GM19438 (cell line): ENCODE results near the gene PDZRN3.
"Not testable (repeated sequence)": the region's sequence is repeated elsewhere in the genome, so short reads cannot be mapped to it uniquely, and the experiment has no call there.

ENCODE experiments used
- ATAC-seq: cut with Tn5 transposase; IDR thresholded peaks from one replicate; pipeline ENCODE4 v1.9.1; 2021; ENCODE audit warnings: low read depth; ENCODE audit not compliant: unreplicated experiment

Gene PDZRN3

DNA sequence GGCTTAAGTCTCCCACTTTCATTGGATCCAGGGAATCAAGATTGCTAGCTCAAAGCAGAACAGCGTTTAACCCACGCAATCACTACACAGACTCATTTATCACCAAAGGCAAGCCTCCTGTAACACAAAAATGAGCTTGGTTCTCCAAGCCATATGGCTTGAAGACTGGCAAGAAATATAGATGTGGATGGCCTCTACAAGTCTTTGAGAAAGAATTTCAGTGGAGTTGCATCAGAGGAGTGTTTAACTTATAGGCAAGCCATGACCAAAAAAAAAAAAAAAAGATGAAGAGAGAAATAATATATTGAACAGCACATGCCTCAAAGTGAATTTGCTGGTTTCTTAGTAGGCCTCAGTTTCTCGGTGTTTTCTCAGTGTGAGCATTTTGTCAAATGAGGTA is 27.3 kb downstream of the PDZRN3 start:
- ATAC-seq: no peak

DNA sequence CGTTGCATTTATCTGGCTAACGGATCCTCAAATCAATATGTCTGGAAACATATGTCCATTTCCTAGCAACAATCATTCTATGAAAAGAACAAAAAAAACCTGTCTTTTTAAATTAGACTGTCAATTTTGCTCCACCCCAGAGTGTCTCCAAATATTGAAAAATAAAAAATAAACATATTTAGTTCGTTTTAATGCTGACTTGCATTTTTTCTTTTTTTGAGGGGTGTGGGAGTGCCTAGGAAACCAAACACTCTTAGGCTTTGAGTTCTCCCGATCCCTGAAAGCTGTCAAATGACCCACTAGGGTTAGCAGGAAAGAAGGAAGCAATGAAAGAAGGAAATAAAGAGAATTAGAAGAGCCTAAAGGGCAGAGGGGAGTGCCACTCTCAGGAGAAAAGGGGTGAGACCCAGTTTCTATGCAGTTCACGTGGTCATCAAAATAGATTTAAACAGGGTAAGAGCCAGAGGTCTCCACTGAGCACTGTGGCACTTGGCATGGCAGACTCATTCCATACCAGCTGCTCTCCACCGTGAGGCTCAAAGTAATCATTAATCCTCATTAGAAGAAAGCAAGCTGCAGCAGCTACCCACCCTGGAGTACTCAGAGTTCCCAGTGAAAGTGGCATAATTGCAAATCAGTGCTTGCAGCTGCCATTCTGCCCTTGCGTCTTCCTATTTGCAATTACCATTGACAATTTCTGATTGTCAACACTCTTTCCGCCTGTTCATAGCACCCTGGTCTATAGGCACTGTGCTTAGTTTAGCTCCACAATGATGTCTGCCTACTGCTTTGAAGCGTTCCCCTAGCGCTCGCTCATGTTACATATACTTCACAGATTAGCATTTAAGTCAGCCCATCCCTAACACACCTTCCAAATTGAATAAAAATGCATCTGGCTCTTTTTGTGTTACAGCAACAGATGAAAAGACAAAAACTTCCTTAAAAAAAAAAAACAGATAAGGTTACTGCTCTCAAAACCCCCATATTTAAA is 32.3 kb downstream of the PDZRN3 start:
- ATAC-seq: no peak

DNA sequence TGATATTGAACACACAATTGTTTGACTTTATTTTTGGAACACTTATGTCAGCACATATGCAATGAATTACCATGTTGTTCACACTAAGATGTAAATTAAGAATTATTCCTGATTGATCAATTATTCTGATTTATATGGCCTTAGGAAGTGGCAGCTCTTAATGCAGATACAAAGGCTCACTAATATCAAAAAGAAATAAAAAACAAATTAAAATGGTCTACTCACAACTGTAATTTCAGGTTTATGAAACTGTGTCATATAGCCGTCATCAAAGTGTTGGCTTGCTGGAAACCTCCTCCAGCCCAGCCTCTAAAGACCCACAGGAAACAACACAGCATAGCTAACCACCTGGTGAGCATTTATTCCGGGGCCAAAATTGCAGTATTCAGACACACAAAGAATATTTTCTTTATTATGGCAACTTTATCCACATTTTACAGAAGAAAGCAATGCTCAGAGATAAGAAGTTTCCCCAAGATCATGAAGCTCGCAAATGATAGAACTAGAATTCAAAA is 33.4 kb downstream of the PDZRN3 start:
- ATAC-seq: no peak

DNA sequence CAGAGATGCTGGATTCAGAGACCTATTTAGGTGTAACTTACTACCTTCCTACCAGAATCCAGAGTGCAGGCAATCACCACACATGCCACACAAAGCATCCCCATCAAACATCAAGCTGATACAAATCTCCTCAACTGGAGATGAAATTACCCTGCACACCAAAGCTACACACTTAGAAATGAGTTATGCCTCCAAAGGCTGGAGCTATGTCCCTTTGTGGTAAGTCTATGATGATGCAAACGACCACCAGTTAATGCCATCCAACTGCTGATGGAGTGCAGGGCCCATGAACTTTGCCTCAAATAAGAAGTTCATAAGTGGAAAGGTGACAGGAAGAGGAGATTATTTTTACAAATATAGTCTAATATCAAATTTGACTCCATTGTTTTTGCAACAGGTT is 38.1 kb downstream of the PDZRN3 start:
- ATAC-seq: no peak

DNA sequence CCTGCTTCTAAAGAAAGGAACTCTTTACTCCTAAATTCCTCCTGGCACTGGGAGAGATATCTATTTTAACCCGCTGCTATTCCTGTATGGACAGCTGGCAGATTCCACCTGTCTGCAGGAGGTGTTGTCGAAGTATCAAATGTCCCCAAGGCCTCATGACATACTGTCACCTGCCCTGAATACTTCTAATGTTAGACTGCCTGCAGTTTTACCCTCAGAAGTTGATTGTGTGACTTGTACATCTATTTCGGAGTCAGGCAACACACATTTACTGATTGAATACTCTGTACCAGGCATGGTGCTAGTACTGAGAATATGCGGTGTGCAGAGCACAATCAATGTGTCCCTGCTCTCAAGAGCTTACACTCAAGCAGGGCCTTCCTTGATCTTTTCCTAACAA is 38.6 kb downstream of the PDZRN3 start:
- no peak for ATAC-seq

DNA sequence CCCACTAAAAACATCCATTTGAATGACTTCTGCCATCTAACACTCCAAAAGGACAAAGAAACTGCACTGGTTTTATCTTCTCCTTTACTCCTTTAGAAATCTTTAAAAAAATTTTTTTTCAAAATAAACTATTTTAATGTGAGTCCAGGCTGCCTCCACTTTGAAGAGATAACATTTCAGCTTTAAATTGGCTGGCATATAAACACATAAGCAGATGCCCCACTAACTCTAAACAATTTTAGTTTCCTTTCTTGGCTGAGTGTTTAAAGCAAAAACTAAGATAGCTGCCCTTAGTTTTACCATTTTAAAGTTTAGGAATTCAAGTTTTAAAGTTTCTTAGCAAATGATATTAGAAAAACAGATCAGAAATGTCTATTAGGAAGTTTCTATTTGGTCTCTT is 39.9 kb downstream of the PDZRN3 start:
- no peak for ATAC-seq

DNA sequence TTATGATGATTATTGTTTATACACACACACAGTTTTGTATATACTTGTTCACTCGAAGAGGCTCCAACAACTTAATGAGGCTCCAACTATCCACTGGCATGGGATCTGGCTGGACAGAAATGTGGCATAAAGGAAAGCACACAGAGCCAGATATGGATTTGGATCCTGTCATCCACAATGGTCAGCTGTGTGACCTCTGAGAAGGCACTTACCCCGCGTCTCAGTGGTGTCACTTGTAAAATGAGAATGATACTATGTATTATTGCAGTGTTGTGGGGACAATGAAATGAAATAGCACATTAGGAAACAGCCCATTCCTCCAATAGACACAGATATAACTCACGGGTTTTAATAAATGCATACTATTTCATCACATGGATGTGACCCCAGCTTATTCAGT is 42.2 kb downstream of the PDZRN3 start:
- ATAC-seq: no peak

DNA sequence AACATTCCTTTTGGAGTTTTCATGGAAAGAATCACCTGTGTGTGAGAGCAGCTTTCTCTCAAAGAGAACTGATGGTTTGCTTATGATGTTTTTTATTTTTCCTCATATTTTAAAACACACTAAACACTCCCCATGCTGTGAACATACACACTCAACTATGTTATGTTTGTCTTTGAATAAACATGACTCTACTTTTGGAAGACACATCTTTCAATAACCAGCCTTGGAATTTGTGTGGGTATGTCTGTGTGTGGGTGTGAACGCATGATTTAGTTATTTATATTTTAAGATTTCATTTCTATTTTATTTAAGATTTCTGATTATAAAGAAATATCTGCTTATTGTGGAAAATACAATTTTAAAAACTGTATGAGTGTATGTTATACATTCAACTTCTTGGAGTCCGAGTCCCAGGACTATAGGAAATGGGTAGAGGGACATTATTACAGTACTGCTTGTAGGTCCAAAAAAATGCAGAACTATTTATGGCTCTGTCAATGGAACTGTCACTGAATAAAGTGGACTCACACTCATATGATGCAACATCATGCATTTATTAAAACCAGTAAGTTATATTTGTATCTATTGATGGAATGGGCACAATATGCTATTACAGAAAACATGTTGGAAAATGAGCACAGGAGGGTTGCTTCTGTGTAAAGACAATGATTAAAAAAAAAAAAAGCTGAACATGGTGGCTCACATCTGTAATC is 43.5 kb downstream of the PDZRN3 start:
- no peak for ATAC-seq

DNA sequence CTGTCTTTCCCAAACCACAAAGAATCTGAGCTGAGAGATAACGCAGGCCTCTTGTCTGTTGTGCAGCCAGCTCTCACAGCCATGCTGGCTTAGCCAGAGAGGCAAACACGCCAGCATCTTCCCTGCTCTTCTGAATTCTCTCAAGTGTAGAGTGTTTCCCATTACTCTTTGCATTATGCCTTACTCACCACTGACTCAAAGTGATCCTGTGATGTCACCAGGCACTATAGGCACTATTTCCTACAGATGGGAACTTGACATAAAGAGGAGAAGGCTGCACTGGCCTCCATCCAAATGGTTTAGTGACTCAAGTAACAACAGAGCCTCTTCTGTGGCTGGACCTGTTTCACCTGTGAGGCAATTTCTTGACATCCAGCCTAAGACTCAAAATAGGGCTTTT is 44.4 kb downstream of the PDZRN3 start:
- ATAC-seq: no peak

DNA sequence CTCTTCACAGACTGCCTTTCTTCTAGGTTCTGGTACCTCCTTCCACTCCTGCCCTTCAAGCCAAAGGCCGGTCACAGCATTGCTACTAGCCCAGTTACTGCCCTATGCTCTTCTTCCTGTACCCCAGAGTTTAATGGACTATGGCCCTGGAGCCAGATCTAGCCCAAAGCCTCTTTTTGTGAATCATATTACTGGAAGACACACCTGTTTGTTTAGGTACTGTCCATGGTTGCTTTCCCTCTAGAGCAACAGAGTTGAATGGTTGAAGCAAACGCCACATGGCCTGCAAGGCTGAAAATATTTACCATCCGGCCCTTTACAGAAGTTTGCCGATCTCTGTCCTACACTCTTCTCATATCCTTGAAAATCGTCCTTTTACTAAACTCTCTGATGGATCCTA is 47.0 kb downstream of the PDZRN3 start:
- ATAC-seq: no peak

DNA sequence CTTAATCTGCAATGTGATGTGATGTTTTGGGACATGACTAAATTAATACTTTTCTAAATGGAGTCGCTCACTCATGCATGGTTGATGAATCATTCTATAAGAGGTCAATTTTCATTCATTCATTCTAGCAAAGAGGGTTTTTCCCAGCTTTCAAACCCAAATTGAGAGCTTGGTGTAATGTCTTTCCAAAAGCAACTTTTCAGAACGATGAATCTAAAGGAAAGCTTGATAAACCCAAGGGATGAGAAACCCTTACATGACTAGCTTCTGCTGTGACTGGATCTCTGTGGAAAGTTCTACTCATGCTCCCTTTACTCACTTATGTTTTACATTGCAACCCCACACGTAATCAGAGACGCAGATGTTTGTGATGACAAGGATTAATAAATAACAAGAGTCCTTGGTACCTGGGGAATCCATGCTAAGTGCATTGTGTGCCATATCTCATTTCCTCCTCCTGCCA is 47.7 kb downstream of the PDZRN3 start:
- ATAC-seq: no peak

DNA sequence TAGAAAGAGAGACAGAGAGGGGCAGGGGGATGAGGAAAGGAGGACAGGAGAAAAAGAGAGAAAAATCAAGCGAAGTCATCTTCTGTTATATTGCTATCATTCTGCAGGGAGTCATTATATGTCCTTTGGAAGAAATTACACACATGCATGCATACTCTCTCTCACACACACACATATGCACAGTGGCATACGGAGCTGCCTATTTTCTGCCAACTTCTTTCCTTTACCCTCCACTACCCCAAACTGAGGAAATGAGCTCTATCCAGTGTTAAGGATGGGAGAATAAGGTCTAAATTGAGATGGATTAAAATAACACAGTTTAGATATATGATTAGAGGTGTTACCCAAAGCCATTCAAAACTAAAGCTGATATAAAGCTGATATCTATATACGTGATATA is 48.8 kb downstream of the PDZRN3 start:
- ATAC-seq: no peak

DNA sequence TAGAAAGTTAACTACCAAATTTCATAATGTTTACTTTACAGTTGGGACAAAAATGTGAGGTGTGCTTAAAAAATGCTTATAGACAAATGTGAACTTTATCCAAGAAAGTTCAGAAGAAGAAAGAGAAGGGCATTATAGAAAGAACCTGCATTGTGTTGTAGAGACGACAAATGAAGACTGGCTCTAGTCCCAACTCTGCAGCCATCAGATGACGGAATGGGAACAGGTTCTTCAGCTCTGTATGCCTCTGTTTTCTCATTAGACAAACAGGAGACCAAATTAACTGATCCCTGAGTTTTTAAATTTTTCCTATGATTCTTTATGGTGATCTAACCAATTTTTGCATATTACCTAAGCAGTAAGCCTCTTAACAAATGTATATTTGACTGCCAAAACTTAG is 49.2 kb downstream of the PDZRN3 start:
- ATAC-seq: no peak

DNA sequence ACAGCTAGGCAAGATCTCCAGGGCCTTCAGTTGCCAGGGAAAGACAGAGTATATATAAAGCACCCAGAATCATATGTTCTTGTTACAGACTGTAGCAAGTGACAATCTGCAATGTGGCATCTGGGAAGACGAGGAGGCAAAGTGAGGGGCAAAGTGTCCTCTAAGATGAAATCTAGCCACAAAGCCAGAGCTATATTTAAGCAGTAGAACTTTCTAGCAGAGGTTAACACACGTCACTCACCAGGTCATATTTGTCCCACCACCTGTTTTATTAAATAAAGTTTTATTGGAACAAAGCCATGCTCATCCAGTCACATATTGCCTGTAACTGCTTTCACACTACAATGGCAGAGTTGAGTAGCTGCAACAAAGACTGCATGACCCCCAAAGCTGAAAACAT is 51.5 kb downstream of the PDZRN3 start:
- no peak for ATAC-seq

DNA sequence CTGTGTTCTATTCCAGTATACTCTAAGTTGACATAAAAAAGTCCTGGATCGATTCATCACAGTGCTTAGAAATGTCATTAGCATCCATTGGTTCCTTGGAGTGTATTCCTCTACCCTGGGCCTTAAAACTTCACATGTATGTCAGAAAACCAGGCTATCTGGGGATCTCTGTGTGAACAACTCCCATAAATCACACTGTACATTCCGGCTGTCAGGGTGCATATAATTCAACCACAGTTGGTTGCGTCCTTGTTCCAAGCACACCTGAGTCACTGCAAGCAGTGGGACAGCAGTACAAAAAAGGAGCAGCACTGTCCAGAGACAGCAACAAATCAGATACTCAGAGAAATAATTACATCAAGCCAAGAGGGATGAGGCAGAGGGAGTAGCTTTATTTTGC is 52.4 kb downstream of the PDZRN3 start:
- no peak for ATAC-seq

DNA sequence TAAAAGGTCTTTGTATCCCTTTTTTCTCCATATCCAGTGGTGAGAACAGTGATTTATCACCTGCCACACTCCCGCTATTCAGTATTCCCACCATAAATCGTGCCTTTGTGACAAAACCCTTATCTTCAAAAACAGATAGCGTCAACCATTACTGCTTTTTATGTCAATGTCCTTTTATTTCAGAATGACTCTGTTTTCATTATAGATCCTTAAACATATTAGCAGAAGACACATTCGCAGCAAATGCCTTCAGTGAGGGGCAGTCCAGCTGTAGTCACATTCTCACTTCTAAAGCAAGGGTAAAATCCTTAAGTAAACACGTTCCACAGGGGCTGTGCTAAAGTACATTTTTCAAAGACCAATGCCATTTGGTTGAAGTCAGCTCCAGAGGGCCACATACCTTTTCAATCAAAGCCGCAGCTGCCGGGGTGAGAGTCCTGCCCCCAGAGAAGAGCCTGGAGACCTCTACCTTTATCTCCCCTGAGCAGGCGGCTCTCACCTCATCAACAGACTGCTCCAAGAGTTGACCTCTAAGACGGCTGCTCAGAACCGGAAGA is 53.4 kb downstream of the PDZRN3 start:
- ATAC-seq: no peak

DNA sequence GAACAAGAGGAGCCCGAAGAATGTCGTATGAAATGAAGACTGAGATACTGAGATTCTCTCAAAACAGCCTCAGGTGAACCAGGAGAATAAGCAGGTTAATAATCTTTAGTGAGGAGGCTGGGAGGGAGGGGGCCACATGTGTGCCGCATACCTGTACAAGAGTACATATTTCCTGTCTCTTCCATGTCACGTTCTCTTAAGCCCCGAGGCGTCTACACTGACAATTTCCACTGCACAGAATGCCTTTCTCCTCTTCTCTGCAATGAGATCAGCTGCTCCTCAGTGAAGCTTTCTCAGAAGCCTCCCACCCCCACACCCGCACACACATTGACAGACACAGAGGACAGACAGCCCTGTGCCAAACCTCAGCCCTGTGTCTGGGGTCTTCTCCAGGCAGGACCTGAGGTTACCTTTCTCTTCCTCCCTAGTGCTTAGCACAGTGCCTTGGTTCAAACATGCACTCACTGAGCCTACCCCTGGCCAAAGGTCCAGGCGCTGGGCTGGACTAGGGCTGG is 55.4 kb downstream of the PDZRN3 start:
- ATAC-seq: no peak

DNA sequence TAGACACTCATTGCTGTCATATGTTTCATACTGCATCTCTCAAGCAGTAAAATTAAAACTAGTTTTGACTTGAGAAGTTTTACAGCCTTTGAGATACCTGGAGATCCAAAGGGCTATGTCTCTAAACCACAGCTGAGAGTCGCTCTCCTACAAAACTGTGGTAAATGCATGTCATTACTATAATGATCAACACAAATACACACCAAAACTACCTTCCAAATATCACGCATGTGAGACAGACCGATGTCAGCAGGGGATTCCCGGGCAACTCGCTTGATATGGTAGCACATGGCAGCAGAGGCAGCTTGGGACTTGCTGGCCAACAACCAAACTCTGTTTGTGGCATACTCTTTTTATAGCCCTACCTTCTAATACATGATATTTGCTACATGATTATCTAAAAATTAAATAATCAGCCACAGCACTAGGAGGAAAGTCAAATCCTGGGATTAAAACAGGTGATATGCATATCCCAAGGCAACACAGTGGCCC is 56.3 kb downstream of the PDZRN3 start:
- ATAC-seq: no peak

DNA sequence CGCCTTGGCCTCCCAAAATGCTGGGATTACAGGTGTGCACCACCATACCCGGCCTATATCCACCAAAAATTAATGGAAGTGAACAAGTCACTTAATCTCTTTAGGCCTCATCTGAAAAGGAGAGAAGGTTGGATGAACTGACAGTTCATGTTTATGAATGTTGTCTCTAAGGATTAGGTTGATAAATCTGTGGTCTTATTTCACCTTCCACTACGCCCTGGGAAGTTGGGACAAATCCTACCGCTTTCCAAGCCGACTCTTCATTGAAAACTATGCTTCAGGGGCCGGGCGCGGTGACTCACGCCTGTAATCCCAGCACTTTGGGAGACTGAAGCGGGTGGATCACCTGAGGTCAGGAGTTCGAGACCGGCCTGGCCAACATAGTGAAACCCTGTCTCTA is 59.4 kb downstream of the PDZRN3 start:
- not testable (repeated sequence) for ATAC-seq

DNA sequence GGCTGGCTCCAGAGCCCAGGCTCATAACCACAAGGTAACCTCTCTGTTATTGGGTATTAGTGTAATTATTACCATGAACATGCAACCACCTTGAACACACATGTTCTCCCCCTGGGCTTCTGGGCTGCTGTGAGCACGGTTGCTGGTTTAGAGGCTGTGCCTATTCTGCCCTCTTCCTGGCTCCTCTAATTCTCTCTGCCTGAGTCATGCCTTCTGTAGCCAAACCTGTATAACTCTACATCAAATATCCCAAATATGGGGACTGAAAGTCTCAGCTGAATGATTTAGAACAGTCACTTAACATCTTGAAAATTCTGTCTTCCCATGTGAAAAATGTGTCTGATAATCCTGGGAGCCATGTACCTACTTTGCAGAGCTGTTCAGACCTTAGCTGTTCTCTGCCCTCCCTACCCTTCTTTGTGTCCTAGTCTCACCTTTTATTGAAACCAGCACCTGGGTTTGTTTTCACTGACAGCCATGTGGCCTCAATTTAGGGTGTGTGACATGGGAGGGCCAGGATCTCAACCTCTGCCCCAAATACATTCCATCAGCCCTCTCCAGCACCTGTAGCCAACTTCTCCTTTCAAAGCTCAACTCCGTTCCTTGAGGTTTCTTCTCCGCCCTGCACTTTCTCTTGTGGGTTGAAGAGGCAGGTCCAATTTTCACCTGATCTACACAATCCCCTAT is 60.7 kb downstream of the PDZRN3 start:
- no peak for ATAC-seq
